Measurements from ENCODE around the gene PSMD10. TPM values are rescaled to one million over a fixed set of nuclear protein-coding genes. Genes with fewer than 3 reads are reported as not detected.
A peak's percentile ranks its signal among the peaks of the same experiment; 100 is the strongest.

The PSMD10 gene
- total and polyA plus RNA-seq, 8 donors, result 7.8 to 22.0 (median 12.9) TPM

- Histone ChIP-seq H3K36me3 (no peaks in the 10 kb centered on the region), H3K27ac (no peak overlapping the region), H3K27me3 (peaks cover 0 to 3% (median 0%) of the 10 kb centered on the region in 4 donors), H3K4me1 (no peaks in the 10 kb centered on the region), H3K4me3 (no peak overlapping the region), H3K9me3 (no peaks in the 10 kb centered on the region)
- FAIRE-seq (no peak), ATAC-seq (no peak), DNase-seq (no peak)
- WGBS, 2 donors, result 81 to 91% methylated on average over 3 of the region's 3 CpGs
- intact Hi-C loops (cut with DNase I), result no loop called here
- TF ChIP-seq CTCF (IDR thresholded peaks at IDR 0.05), result no peak
Measured at GRCh38 chrX:108123591-108124366, 32.4 kb upstream of the PSMD10 start.

- DNase-seq, result no peak
- no peak for FAIRE-seq
- no peaks in the 10 kb centered on the region for H3K4me1 ChIP-seq
- no peak overlapping the region for H3K4me3 ChIP-seq
- no peaks in the 10 kb centered on the region for H3K36me3 ChIP-seq
- H3K27me3 ChIP-seq, result peaks cover 0 to 3% (median 0%) of the 10 kb centered on the region in 4 donors
- no peaks in the 10 kb centered on the region for H3K9me3 ChIP-seq
- no peak for TF ChIP-seq CTCF (IDR thresholded peaks at IDR 0.05)
- WGBS, 2 donors, result 88 to 90% methylated on average over 2 of the region's 2 CpGs
- ATAC-seq, result no peak
- no peak overlapping the region for H3K27ac ChIP-seq
- intact Hi-C loops (cut with DNase I), result no loop called here
Measured at GRCh38 chrX:108122748-108123147, 31.4 kb upstream of the PSMD10 start.

- Histone ChIP-seq H3K36me3 (no peaks in the 10 kb centered on the region), H3K4me1 (no peaks in the 10 kb centered on the region), H3K4me3 (no peak overlapping the region), H3K27me3 (peaks cover 0 to 3% (median 0%) of the 10 kb centered on the region in 4 donors), H3K9me3 (no peaks in the 10 kb centered on the region), H3K27ac (no peak overlapping the region)
- intact Hi-C loops (cut with DNase I), result no loop called here
- DNase-seq (no peak), ATAC-seq (no peak), FAIRE-seq (no peak)
- 63 to 68% methylated on average over 3 of the region's 3 CpGs for WGBS, 2 donors
- TF ChIP-seq CTCF (IDR thresholded peaks at IDR 0.05), result no peak
Measured at GRCh38 chrX:108121291-108121690, 29.9 kb upstream of the PSMD10 start.

- TF ChIP-seq CTCF (IDR thresholded peaks at IDR 0.05), result no peak
- intact Hi-C loops (cut with DNase I), result no loop called here
- Histone ChIP-seq H3K36me3 (no peaks in the 10 kb centered on the region), H3K9me3 (no peaks in the 10 kb centered on the region), H3K27ac (no peak overlapping the region), H3K4me1 (no peaks in the 10 kb centered on the region), H3K27me3 (peaks cover 0 to 3% (median 0%) of the 10 kb centered on the region in 4 donors), H3K4me3 (no peak overlapping the region)
- ATAC-seq (no peak), DNase-seq (no peak), FAIRE-seq (peak; percentile 95)
- WGBS, 2 donors, result 64 to 67% methylated on average over 3 of the region's 3 CpGs
Measured at GRCh38 chrX:108117988-108118387, 26.6 kb upstream of the PSMD10 start.

- Histone ChIP-seq H3K9me3 (no peaks in the 10 kb centered on the region), H3K27me3 (no peaks in the 10 kb centered on the region), H3K36me3 (no peaks in the 10 kb centered on the region), H3K4me3 (no peak overlapping the region), H3K4me1 (no peaks in the 10 kb centered on the region), H3K27ac (no peak overlapping the region)
- intact Hi-C loops (cut with DNase I), result no loop called here
- ATAC-seq (no peak), FAIRE-seq (no peak), DNase-seq (no peak)
- no peak for TF ChIP-seq CTCF (IDR thresholded peaks at IDR 0.05)
Measured at GRCh38 chrX:108114541-108114940, 23.2 kb upstream of the PSMD10 start.

Data from pancreas (tissue), 10 donors.